Occipital lobe (tissue), 2 donors: Measurements from ENCODE around the gene SPIN1. TPM values are rescaled to one million over a fixed set of nuclear protein-coding genes. Genes with fewer than 3 reads are reported as not detected.
"Not testable (repeated sequence)": the region's sequence is repeated elsewhere in the genome, so short reads cannot be mapped to it uniquely, and the experiment has no call there.

Experiments
- DNase-seq: peaks from one replicate; lab custom pipeline; 2025; lab: John Stamatoyannopoulos, UW
- total RNA-seq: library from RNA; depleted of rRNA; stranded (reverse); fragments of >200 nt; gene quantifications from one replicate; pipeline ENCODE4 v1.2.3, GENCODE V29; 2014

SPIN1 gene
- total RNA-seq = 361 TPM

GRCh38 chr9:88388203-88388885, at the start of gene SPIN1:
Gene SPIN1, plus strand, starts transcription at chr9:88388444. Its CDS starts 38,096 bp downstream, at chr9:88426540.
- peak; percentile 65 for DNase-seq

GRCh38 chr9:88339317-88339716, 48.9 kb upstream of the SPIN1 start:
- no peak for DNase-seq

- DNase-seq = no peak
These were observed 46.0 kb upstream of the SPIN1 start for GRCh38 chr9:88342246-88342645.

- DNase-seq = no peak
These were observed 44.2 kb upstream of the SPIN1 start for GRCh38 chr9:88344013-88344412.

GRCh38 chr9:88350354-88350753, 37.9 kb upstream of the SPIN1 start:
- DNase-seq = not testable (repeated sequence)

- DNase-seq = no peak
These were observed 33.1 kb upstream of the SPIN1 start for GRCh38 chr9:88355166-88355565.

GRCh38 chr9:88357250-88357649, 31.0 kb upstream of the SPIN1 start:
- not testable (repeated sequence) for DNase-seq

GRCh38 chr9:88358723-88359122, 29.5 kb upstream of the SPIN1 start:
- no peak for DNase-seq

- DNase-seq = no peak
These were observed 28.3 kb upstream of the SPIN1 start for GRCh38 chr9:88359974-88360373.

- no peak for DNase-seq
These were observed 25.6 kb upstream of the SPIN1 start for GRCh38 chr9:88362681-88363080.

- DNase-seq = no peak
These were observed 24.6 kb upstream of the SPIN1 start for GRCh38 chr9:88363661-88364060.

GRCh38 chr9:88364706-88365105, 23.5 kb upstream of the SPIN1 start:
- no peak for DNase-seq

GRCh38 chr9:88370346-88370745, 17.9 kb upstream of the SPIN1 start:
- DNase-seq = no peak

- no peak for DNase-seq
These were observed 16.1 kb upstream of the SPIN1 start for GRCh38 chr9:88372103-88372654.

- DNase-seq = no peak
These were observed 15.2 kb upstream of the SPIN1 start for GRCh38 chr9:88373045-88373444.

- DNase-seq = no peak
These were observed 9.9 kb upstream of the SPIN1 start for GRCh38 chr9:88378317-88378716.

GRCh38 chr9:88379352-88379751, 8.9 kb upstream of the SPIN1 start:
- no peak for DNase-seq

GRCh38 chr9:88380118-88380517, 8.1 kb upstream of the SPIN1 start:
- DNase-seq = no peak

GRCh38 chr9:88381322-88381721, 6.9 kb upstream of the SPIN1 start:
- DNase-seq = not testable (repeated sequence)

- DNase-seq = no peak
These were observed 5.1 kb upstream of the SPIN1 start for GRCh38 chr9:88383176-88383575.

- not testable (repeated sequence) for DNase-seq
These were observed 2.1 kb upstream of the SPIN1 start for GRCh38 chr9:88386137-88386536.

GRCh38 chr9:88387036-88387551, 1.1 kb upstream of the SPIN1 start:
- no peak for DNase-seq

- DNase-seq = peak; percentile 13
These were observed 567 bp upstream of the SPIN1 start for GRCh38 chr9:88387552-88388202.
